Neural crest cell (in vitro differentiated cells): ENCODE measurements around the gene DACH1. TPM values are rescaled to one million over a fixed set of nuclear protein-coding genes. Genes with fewer than 3 reads are reported as not detected.

Experiments
- DNase-seq: peaks from one replicate; pipeline ENCODE4 v3.0.0; 2021; ENCODE audit warnings: low read depth, mixed read lengths, low spot score
- H3K27ac Mint-ChIP-seq: one replicate; pipeline ENCODE4 v1.8.0; 2021; ENCODE audit warnings: mild to moderate bottlenecking, mixed read lengths; ENCODE audit not compliant: unreplicated experiment
- H3K27me3 Mint-ChIP-seq: 2 replicates; pipeline ENCODE4 v1.8.0; 2021; ENCODE audit warnings: low read depth, mild to moderate bottlenecking, mixed read lengths
- H3K36me3 Mint-ChIP-seq: 2 replicates; pipeline ENCODE4 v1.8.0; 2021; ENCODE audit warnings: low read depth, mild to moderate bottlenecking, mixed read lengths
- H3K4me1 Mint-ChIP-seq: 2 replicates; pipeline ENCODE4 v1.8.0; 2021; ENCODE audit warnings: mixed read lengths
- H3K4me3 Mint-ChIP-seq: one replicate; pipeline ENCODE4 v1.8.0; 2021; ENCODE audit warnings: mild to moderate bottlenecking, mixed read lengths
- H3K9me3 Mint-ChIP-seq: 2 replicates; pipeline ENCODE4 v1.8.0; 2021; ENCODE audit warnings: mixed read lengths
- total RNA-seq: library from RNA; stranded (reverse); gene quantifications from 2 replicates; pipeline ENCODE4 v1.2.1, GENCODE V29; 2021
- TF ChIP-seq, protein P1 (sequence below): fragments of 200-600 bp; sonication (generic); conservative IDR thresholded peaks from 2 replicates; pipeline ENCODE4 v1.5.0; 2021; ENCODE audit warnings: antibody characterized with exemption, mild to moderate bottlenecking

The DACH1 gene
- total RNA-seq, 1 donor from 2014 or later = 23.7 TPM

DNA sequence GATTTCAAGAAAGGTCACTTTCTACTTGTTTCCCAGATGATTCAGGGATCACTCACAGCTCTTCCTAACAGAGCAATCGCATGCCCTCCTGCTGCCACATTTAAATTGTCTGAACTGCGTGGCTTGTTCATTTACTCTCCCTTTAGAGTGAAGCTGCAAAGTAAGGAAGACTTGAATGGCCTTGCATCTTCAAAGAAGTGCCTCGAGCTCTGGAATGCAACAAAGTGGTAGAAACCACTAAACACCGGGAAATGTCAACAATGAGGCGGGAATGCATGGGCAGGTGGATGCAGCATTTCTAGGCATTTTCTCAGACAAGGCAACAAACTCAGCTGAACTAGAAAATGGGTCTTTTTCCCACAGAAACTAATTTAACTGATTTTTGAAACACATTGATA lies 10.3 kb upstream of the DACH1 start:
- Mint-ChIP-seq H3K36me3 (peaks cover 2% of the 10 kb centered on the region), H3K4me1 (peaks cover 28% of the 10 kb centered on the region), H3K4me3 (no peak overlapping the region), H3K27ac (no peak overlapping the region), H3K9me3 (peaks cover 2% of the 10 kb centered on the region), H3K27me3 (no peaks in the 10 kb centered on the region)
- DNase-seq = no peak
- TF ChIP-seq, protein P1, sequence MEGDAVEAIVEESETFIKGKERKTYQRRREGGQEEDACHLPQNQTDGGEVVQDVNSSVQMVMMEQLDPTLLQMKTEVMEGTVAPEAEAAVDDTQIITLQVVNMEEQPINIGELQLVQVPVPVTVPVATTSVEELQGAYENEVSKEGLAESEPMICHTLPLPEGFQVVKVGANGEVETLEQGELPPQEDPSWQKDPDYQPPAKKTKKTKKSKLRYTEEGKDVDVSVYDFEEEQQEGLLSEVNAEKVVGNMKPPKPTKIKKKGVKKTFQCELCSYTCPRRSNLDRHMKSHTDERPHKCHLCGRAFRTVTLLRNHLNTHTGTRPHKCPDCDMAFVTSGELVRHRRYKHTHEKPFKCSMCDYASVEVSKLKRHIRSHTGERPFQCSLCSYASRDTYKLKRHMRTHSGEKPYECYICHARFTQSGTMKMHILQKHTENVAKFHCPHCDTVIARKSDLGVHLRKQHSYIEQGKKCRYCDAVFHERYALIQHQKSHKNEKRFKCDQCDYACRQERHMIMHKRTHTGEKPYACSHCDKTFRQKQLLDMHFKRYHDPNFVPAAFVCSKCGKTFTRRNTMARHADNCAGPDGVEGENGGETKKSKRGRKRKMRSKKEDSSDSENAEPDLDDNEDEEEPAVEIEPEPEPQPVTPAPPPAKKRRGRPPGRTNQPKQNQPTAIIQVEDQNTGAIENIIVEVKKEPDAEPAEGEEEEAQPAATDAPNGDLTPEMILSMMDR = no peak

DNA sequence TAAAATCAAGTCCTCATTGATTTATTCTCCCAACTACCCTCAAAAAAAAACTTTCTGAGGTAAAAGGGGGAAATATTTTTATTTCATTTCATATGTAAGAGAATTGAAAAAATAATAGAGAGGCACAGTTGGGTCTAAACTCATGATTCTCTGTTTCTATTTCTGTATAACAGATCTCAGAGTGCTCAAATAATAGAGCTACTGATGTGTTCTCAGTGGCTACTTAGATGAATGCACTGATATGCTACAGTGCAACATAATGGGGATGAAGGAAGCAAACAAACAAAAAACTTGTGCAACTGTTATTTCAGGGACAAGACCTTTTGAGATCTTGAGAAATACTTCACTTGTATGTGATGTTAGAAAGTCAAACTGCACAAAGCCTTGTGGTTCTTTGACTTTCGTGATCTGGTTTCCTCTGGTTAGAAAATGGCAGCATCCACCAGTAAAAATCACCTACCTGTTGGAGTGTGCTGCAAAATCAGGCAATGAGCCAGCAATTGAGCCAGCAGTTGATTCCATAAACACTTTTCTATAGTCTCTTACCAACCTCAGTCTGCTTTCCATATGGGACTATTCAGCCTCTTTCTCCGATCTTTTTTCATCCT lies 9.7 kb upstream of the DACH1 start:
- Mint-ChIP-seq H3K36me3 (peaks cover 2% of the 10 kb centered on the region), H3K27me3 (peaks cover 3% of the 10 kb centered on the region), H3K27ac (no peak overlapping the region), H3K4me1 (peaks cover 32% of the 10 kb centered on the region), H3K9me3 (peaks cover 2% of the 10 kb centered on the region), H3K4me3 (no peak overlapping the region)
- no peak for DNase-seq
- TF ChIP-seq, protein P1 = no peak

DNA sequence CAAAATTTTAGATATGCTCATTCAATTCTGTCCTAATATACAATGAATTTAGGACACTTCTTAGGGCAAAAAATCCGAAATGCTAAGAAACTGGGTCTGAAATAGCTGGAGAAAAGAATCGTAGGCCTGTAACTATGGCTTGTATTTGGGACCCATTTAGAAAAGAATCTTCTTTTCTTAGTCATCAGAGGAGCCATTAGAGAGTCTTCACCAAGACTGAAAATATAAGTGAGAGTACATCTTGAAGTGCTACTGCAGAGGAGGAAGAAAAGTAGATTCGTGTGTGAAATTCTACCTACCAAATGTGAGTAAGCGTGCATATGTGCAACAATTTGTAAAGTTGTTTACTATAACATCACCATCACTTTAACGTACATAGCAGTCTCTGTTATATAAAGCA lies 8.8 kb upstream of the DACH1 start:
- H3K27me3 Mint-ChIP-seq = peaks cover 3% of the 10 kb centered on the region
- peaks cover 32% of the 10 kb centered on the region for H3K4me1 Mint-ChIP-seq
- no peak overlapping the region for H3K4me3 Mint-ChIP-seq
- H3K27ac Mint-ChIP-seq = no peak overlapping the region
- H3K9me3 Mint-ChIP-seq = no peaks in the 10 kb centered on the region
- H3K36me3 Mint-ChIP-seq = no peaks in the 10 kb centered on the region
- DNase-seq = no peak
- TF ChIP-seq, protein P1 = no peak

DNA sequence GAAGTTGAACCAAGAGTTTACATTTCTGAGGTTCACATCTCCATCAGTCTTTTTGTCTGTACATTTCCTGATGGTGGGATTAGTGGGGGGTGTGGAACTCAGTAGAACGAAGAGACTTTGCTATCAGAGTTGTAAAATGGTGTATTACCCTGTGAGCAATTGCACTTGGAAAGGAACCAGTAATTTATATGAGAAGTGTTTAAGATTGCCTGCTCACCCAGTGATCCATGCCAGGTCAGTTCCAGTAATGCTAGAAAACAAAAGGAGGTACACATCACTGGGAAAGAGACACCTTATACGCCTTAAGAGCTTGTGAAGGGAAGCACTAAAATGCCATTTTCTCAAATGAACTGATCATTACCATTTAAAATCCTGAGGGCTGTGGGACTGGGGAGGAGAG lies 7.5 kb upstream of the DACH1 start:
- Mint-ChIP-seq H3K36me3 (no peaks in the 10 kb centered on the region), H3K27me3 (peaks cover 14% of the 10 kb centered on the region), H3K27ac (no peak overlapping the region), H3K4me1 (peaks cover 43% of the 10 kb centered on the region), H3K9me3 (no peaks in the 10 kb centered on the region), H3K4me3 (no peak overlapping the region)
- TF ChIP-seq, protein P1 = no peak
- DNase-seq = no peak

DNA sequence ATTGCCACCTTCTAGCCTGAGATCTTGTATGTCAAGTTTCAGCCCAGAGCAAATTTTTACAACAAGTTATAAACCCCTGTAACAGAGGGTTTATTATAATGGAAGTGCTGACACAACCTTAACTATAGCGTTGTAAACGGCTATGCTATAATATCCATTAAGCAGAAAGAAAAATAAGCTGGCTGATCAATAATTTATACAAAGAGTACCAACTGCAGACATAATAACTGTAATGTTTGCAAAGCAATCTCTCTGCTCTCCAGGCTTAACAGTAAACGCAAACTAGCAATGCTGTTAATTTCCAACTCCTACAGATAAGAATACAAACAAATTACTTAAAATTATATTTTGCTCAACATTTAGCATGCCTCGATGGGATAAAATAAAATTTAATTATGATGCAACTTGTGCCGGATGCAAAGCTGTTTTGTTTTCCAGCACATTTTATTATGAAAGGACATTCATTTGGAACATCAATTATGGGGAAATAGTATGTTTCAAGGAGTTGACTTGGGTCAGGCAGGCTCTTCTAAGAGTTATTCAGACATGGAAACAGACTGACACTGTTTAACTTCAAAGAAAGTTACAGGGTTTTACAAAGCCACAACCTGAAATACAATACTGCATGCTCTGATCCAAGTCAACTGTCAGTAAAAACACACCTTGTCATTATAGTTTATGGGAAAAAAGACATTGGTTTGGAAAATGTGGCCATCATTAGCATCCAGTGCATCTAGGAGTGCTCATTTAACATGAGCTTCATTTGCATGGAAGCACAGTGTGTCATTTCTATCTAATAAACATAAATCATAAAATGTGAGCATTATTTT lies 6.6 kb upstream of the DACH1 start:
- no peak for DNase-seq
- peaks cover 44% of the 10 kb centered on the region for H3K4me1 Mint-ChIP-seq
- H3K36me3 Mint-ChIP-seq = no peaks in the 10 kb centered on the region
- peaks cover 22% of the 10 kb centered on the region for H3K27me3 Mint-ChIP-seq
- H3K4me3 Mint-ChIP-seq = no peak overlapping the region
- H3K27ac Mint-ChIP-seq = no peak overlapping the region
- no peaks in the 10 kb centered on the region for H3K9me3 Mint-ChIP-seq
- TF ChIP-seq, protein P1 = no peak
